Measurements from ENCODE around the gene ZNF891. TPM values are rescaled to one million over a fixed set of nuclear protein-coding genes. Genes with fewer than 3 reads are reported as not detected.

The ZNF891 gene
- total RNA-seq, 3 donors from 2014 or later (not counting 1 experiment from before 2014, with no cell fraction given) = 1.9 to 3.1 (median 2.3) TPM

DNA sequence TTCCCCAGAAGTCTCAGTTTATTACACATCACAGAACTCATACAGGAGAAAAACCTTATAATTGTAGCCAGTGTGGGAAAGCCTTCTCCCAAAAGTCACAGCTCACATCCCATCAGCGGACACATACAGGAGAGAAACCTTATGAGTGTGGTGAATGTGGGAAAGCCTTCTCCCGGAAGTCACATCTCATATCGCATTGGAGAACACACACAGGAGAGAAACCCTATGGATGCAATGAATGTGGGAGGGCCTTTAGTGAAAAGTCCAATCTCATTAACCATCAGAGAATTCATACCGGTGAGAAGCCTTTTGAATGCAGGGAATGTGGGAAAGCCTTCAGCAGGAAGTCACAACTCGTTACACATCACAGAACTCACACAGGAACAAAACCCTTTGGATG lies 72.6 kb downstream of the ZNF891 start:
- no peak overlapping the region for H3K4me3 ChIP-seq (ENCODE audit: low read length)
- H3K27ac ChIP-seq (ENCODE audit: low read length) = no peak overlapping the region
- H3K27me3 Mint-ChIP-seq (ENCODE audit: low read depth in 2 of 2) = no peaks in the 10 kb centered on the region
- H3K27me3 ChIP-seq (ENCODE audit: control insufficient read depth, insufficient read depth, low read length) = no peaks in the 10 kb centered on the region
- TF ChIP-seq, protein P1, sequence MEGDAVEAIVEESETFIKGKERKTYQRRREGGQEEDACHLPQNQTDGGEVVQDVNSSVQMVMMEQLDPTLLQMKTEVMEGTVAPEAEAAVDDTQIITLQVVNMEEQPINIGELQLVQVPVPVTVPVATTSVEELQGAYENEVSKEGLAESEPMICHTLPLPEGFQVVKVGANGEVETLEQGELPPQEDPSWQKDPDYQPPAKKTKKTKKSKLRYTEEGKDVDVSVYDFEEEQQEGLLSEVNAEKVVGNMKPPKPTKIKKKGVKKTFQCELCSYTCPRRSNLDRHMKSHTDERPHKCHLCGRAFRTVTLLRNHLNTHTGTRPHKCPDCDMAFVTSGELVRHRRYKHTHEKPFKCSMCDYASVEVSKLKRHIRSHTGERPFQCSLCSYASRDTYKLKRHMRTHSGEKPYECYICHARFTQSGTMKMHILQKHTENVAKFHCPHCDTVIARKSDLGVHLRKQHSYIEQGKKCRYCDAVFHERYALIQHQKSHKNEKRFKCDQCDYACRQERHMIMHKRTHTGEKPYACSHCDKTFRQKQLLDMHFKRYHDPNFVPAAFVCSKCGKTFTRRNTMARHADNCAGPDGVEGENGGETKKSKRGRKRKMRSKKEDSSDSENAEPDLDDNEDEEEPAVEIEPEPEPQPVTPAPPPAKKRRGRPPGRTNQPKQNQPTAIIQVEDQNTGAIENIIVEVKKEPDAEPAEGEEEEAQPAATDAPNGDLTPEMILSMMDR (IDR thresholded peaks at IDR 0.05) = no peak
- peaks cover 52% of the 10 kb centered on the region for H3K36me3 Mint-ChIP-seq
- peaks cover 57% of the 10 kb centered on the region for H3K9me3 ChIP-seq (ENCODE audit: control insufficient read depth, insufficient read depth, low read length)
- DNase-seq (no peak), ATAC-seq (no peak)
- WGBS (ENCODE audit: insufficient coverage) = 100% methylated on average over 2 of the region's 5 CpGs
- intact Hi-C loops (cut with micrococcal nuclease) = no loop called here
- H3K27ac Mint-ChIP-seq = peak overlapping the region in 1 of 2 donors; percentile 73
- H3K9me3 Mint-ChIP-seq = peaks cover 10 to 20% of the 10 kb centered on the region in 2 donors
- H3K4me1 Mint-ChIP-seq = no peaks in the 10 kb centered on the region
- no peaks in the 10 kb centered on the region for H3K4me1 ChIP-seq (ENCODE audit: control insufficient read depth, insufficient read depth, low read length)
- H3K4me3 Mint-ChIP-seq = peak overlapping the region; percentile 35
- peaks cover 24% of the 10 kb centered on the region for H3K36me3 ChIP-seq (ENCODE audit: control insufficient read depth, insufficient read depth, low read length)

Other genes with a start within 250 kb of the ZNF891 start
- 100 to 1,000 TPM; 161 to 170 (median 168) TPM for gene CHFR, start 242.7 kb downstream of the ZNF891 start, total RNA-seq
- gene ZNF605, start 174.0 kb downstream of the ZNF891 start, total RNA-seq = 10 to 100 TPM in 1 of 3 donors, 1 to 10 TPM in 2; 6.0 to 15.8 (median 7.6) TPM
- gene ZNF26, start 143.9 kb downstream of the ZNF891 start, total RNA-seq = 10 to 100 TPM; 38.7 to 45.1 (median 43.0) TPM
- gene ZNF84, start 92.8 kb downstream of the ZNF891 start, total RNA-seq = 10 to 100 TPM; 23.4 to 31.1 (median 26.1) TPM
- 10 to 100 TPM in 1 of 3 donors, 1 to 10 TPM in 2; 8.8 to 15.4 (median 9.9) TPM for gene ZNF140, start 49.4 kb downstream of the ZNF891 start, total RNA-seq
- 10 to 100 TPM; 12.9 to 27.9 (median 26.0) TPM for gene ZNF10, start 353 bp upstream of the ZNF891 start, total RNA-seq
- 10 to 100 TPM; 12.7 to 17.5 (median 14.3) TPM for gene ZNF268, start 51.2 kb upstream of the ZNF891 start, total RNA-seq
- gene ANHX, start 105.6 kb upstream of the ZNF891 start, total RNA-seq = not detected